Coronary artery (tissue), 2 donors: ENCODE results near the gene SLC22A17.

ENCODE experiments used
- DNase-seq: peaks from one replicate; pipeline ENCODE4 v3.0.0-alpha.2; 2017; ENCODE audit warnings: low spot score
- H3K27ac ChIP-seq, 2 donors: fragments of 200-600 bp; sonication (generic); one replicate each; pipeline ENCODE4 v1.5.1; 2016 to 2019
- H3K4me3 ChIP-seq: fragments of 200-600 bp; sonication (generic); 2 replicates; pipeline ENCODE4 v1.5.1; 2016; ENCODE audit warnings: mild to moderate bottlenecking, moderate library complexity
- CTCF ChIP-seq: fragments of 200-600 bp; sonication (generic); IDR thresholded peaks from one replicate; pipeline ENCODE4 v1.5.1; 2019; ENCODE audit warnings: antibody characterized with exemption

SLC22A17 gene

GRCh38 chr14:23347406-23348296 is 5.0 kb downstream of the SLC22A17 start:
- no peak for DNase-seq
- H3K4me3 ChIP-seq, result no peak overlapping the region
- H3K27ac ChIP-seq, result no peak overlapping the region
- TF ChIP-seq CTCF, result no peak

GRCh38 chr14:23346693-23347405 is 5.8 kb downstream of the SLC22A17 start:
- Histone ChIP-seq H3K27ac (no peak overlapping the region), H3K4me3 (no peak overlapping the region)
- TF ChIP-seq CTCF, result no peak
- DNase-seq, result no peak

- Histone ChIP-seq H3K4me3 (no peak overlapping the region), H3K27ac (no peak overlapping the region)
- no peak for TF ChIP-seq CTCF
- no peak for DNase-seq
Measured at GRCh38 chr14:23345987-23346692, 6.5 kb downstream of the SLC22A17 start.

- H3K4me3 ChIP-seq, result no peak overlapping the region
- no peak for TF ChIP-seq CTCF
- DNase-seq, result no peak
- H3K27ac ChIP-seq, result no peak overlapping the region
Measured at GRCh38 chr14:23344481-23344880, 8.2 kb downstream of the SLC22A17 start.

DNA sequence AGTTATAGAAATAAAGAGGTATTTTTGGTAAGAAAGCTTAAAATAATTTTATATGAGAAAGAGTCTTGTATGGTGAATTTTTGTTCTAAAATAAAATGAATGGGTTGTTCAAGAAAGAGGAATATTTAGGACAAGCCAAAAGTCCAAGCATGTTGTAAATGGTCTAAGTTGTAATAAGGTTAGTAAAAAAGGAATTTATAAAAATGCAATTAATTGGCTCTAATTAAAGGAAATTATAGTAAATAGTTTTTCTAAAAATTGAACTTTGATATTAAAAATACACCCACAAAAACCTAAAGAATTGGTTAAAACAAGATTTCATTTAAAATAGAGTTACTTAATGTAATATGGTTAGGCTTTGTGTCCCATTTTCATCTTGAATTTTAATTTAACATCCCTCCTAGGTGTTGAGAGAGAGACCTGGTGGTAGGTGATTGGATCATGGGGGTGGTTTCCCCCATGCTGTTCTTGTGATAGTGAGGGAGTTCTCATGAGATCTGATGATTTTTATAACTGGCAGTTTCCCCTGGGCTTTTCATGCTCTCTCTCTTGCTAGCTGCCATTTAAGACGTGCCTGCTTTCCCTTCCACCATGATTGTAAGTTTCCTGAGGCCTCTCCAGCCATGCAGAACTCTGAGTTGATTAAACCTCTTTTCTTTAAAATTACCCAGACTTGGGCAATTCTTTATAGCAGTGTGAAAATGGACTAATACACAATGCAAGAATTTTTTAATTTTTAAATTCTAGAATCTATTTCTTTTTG is 13.0 kb downstream of the SLC22A17 start:
- Histone ChIP-seq H3K27ac (no peak overlapping the region), H3K4me3 (no peak overlapping the region)
- TF ChIP-seq CTCF, result no peak
- no peak for DNase-seq

DNA sequence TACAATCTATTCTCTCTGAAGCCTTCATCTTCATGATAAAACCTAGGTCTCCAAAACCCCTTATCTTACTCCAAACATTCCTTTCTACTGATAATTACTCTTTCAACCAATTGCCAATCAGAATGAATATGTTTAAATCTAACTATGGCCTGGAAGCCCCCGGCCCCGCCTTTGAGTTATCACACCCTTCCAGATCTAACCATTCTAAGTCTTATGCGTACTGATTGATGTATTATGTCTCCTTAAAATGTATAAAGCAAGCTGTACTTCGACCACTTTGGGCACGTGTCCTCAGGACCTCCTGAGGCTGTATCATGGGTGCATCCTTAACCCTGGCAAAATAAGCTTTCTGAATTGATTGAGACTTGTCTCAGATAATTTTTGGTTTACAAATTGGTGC is 17.1 kb downstream of the SLC22A17 start:
- no peak for DNase-seq
- H3K27ac ChIP-seq, result no peak overlapping the region
- no peak overlapping the region for H3K4me3 ChIP-seq
- no peak for TF ChIP-seq CTCF
